Spleen (tissue), 11 donors: ENCODE data around the gene ZNF470. TPM values are rescaled to one million over a fixed set of nuclear protein-coding genes. Genes with fewer than 3 reads are reported as not detected.

Source experiments
- DNase-seq: peaks from one replicate; pipeline ENCODE4 v3.0.0-alpha.2; 2020
- H3K27ac ChIP-seq, 8 donors: fragments of 200-600 bp; sonication (generic) in 7 of 8; 1 replicate in 4 of 8; 2 replicates in 4 of 8; pipeline versions ENCODE4 v1.5.0 to v1.8.0; 2016 to 2021; ENCODE audit warnings: inconsistent platforms in 4 of 8, mild to moderate bottlenecking in 4 of 8, moderate library complexity in 1 of 8
- H3K27me3 ChIP-seq, 7 donors: fragments of 200-600 bp; sonication (generic) in 6 of 7; replicated peaks in 1 of 7; 1 replicate in 4 of 7; 2 replicates in 3 of 7; pipeline versions ENCODE4 v1.5.0 to v1.8.0; 2016 to 2021; ENCODE audit warnings: inconsistent platforms in 3 of 7, mild to moderate bottlenecking in 1 of 7
- H3K36me3 ChIP-seq, 6 donors: fragments of 200-600 bp; sonication (generic) in 5 of 6; 1 replicate in 4 of 6; 2 replicates in 2 of 6; pipeline versions ENCODE4 v1.5.0 to v1.8.0; 2016 to 2021; ENCODE audit warnings: inconsistent platforms in 2 of 6
- H3K4me1 ChIP-seq, 6 donors: fragments of 200-600 bp; sonication (generic) in 5 of 6; 1 replicate in 3 of 6; 2 replicates in 3 of 6; pipeline versions ENCODE4 v1.5.0 to v1.8.0; 2016 to 2021; ENCODE audit warnings: inconsistent platforms in 3 of 6
- H3K4me3 ChIP-seq, 8 donors: fragments of 200-600 bp; sonication (generic) in 7 of 8; 1 replicate in 4 of 8; 2 replicates in 4 of 8; pipeline versions ENCODE4 v1.5.0 to v1.8.0; 2016 to 2021; ENCODE audit warnings: inconsistent platforms in 4 of 8, mild to moderate bottlenecking in 4 of 8, moderate library complexity in 2 of 8
- H3K9me3 ChIP-seq, 8 donors: fragments of 200-600 bp; sonication (generic) in 7 of 8; 1 replicate in 4 of 8; 2 replicates in 4 of 8; pipeline versions ENCODE4 v1.5.0 to v1.8.0; 2016 to 2021; ENCODE audit warnings: inconsistent platforms in 4 of 8
- POLR2A ChIP-seq, 3 donors: fragments of 450-650 bp; IDR thresholded peaks; one replicate each; pipeline ENCODE4 v1.5.1; 2017; ENCODE audit warnings: antibody characterized with exemption in 3 of 3, mild to moderate bottlenecking in 1 of 3
- POLR2AphosphoS5 ChIP-seq, 3 donors: sonication (generic); formaldehyde crosslinking; IDR thresholded peaks; one replicate each; pipeline ENCODE4 v1.5.1; 2017; ENCODE audit warnings: antibody characterized with exemption in 3 of 3
- WGBS, 5 donors: extraction: QIAGEN DNeasy Blood & Tissue Kit in 3 of 5; methylation state at CpG; one replicate each; pipeline versions ENCODE4 v1.1.5 to v1.1.7; 2013 to 2018; 5-methylcytosine and 5-hydroxymethylcytosine counted together
- intact Hi-C: fragments of 100-400 bp; cut with DNase I; formaldehyde crosslinking; loops from one replicate; pipeline ENCODE4 v1.15.0; 2023; ENCODE audit warnings: low total_unique reads
- polyA plus RNA-seq, 3 donors: library from polyadenylated mRNA; stranded (reverse); fragments of 200-250 nt; gene quantifications; one replicate each; pipeline ENCODE4 v1.2.1, GENCODE V29; 2013
- total RNA-seq, 7 donors: library from RNA; depleted of rRNA in 3 of 7; stranded (reverse); fragments of >200 nt in 3 of 7; fragmentation: NEBNext Ultra II Directional in 4 of 7; extraction: Animal tissue kit (Norgen Biotek cat#: 25700) in 4 of 7; gene quantifications; one replicate each; pipeline versions ENCODE4 v1.1.0 to v1.2.1, GENCODE V29; 2016 to 2021
- TF ChIP-seq, protein P1 (sequence below), 11 experiments: fragments of 200-600 bp in 7 of 11; fragments of 450-650 bp in 4 of 11; sonication (generic) in 4 of 11; IDR thresholded peaks in 8 of 11; conservative IDR thresholded peaks in 3 of 11; 1 replicate in 7 of 11; 2 replicates in 4 of 11; pipeline versions ENCODE4 v1.4.0 to v1.8.0; 2016 to 2021; ENCODE audit warnings: antibody characterized with exemption in 11 of 11, inconsistent platforms in 4 of 11, mild to moderate bottlenecking in 1 of 11
- donor health status: healthy with polysubstance abuse.
- donor health status: DM: no; HTN: no; CAD: no; lungs with moderate emphysema.
- donor health status: DM: no; HTN: no; CAD: no.
- donor health status: Bipolar disorder and iron deficiency.
- donor health status: healthy.
- donor health status: DM: no; HTN: no; CAD: no.
- donor health status: DM: yes; HTN: yes; CAD: no.

Gene ZNF470
- total and polyA plus RNA-seq, 10 donors, result 2.5 to 6.1 (median 3.7) TPM

DNA sequence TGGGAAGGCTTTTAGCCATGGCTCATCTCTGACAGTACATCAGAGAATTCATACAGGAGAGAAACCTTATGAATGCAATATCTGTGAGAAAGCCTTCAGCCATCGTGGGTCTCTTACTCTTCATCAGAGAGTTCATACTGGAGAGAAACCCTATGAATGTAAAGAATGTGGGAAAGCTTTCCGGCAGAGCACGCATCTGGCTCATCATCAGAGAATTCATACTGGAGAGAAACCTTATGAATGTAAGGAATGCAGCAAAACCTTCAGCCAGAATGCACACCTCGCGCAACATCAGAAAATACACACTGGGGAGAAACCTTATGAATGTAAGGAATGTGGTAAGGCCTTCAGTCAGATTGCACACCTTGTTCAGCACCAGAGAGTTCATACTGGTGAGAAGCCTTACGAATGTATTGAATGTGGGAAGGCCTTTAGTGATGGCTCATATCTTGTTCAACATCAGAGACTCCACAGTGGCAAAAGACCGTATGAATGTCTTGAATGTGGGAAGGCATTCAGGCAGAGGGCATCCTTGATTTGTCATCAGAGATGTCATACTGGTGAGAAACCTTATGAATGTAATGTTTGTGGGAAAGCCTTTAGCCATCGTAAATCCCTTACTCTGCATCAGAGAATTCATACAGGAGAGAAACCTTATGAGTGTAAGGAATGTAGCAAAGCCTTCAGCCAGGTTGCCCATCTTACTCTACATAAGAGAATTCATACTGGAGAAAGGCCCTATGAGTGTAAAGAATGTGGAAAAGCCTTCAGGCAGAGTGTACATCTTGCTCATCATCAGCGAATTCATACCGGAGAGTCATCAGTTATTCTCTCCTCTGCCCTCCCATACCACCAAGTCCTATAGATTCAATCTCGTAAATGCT is 10.7 kb downstream of the ZNF470 start:
- intact Hi-C loops, result no loop called here
- no peak for DNase-seq
- peaks cover 21 to 66% (median 43%) of the 10 kb centered on the region in 6 donors for H3K36me3 ChIP-seq
- no peaks in the 10 kb centered on the region for H3K4me1 ChIP-seq
- H3K4me3 ChIP-seq, result no peak overlapping the region
- 96 to 98% (median 97%) methylated on average over 11 of the region's 11 CpGs for WGBS, 5 donors
- peaks cover 81 to 100% (median 100%) of the 10 kb centered on the region in 8 donors for H3K9me3 ChIP-seq
- H3K27ac ChIP-seq, result no peak overlapping the region
- no peaks in the 10 kb centered on the region for H3K27me3 ChIP-seq
- no peak for TF ChIP-seq POLR2A (IDR thresholded peaks at IDR 0.05)
- TF ChIP-seq POLR2AphosphoS5 (IDR thresholded peaks at IDR 0.05), result no peak

DNA sequence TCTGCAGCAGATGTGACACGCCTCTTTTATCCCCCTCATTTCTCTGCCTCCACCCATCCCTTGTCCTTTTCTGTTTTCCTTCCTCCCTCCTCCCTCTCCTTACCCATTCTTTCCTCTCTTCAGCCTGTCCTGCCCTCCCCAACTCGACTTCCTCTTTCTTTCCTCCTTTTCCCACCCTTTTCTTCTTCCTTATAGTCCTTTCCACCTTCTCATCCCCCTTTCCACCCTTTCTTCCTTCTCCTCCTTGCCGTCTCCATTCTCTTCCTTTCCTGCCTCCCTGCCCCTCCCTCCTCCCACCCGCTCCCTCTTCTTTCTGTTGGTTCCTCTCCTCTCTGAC is 27.1 kb downstream of the ZNF470 start:
- Histone ChIP-seq H3K4me1 (peaks cover 0 to 25% (median 12%) of the 10 kb centered on the region in 6 donors), H3K27ac (peak overlapping the region in 3 of 8 donors; percentile 78 to 84 (median 82)), H3K9me3 (peaks cover 0 to 65% (median 49%) of the 10 kb centered on the region in 8 donors), H3K4me3 (peak overlapping the region in 5 of 8 donors; percentile 85 to 99 (median 94)), H3K27me3 (no peaks in the 10 kb centered on the region), H3K36me3 (peaks cover 0 to 23% (median 0%) of the 10 kb centered on the region in 6 donors)
- DNase-seq, result no peak
- WGBS, 5 donors, result 59 to 70% (median 68%) methylated on average over 4 of the region's 4 CpGs
- TF ChIP-seq POLR2A (IDR thresholded peaks at IDR 0.05) (no peak), POLR2AphosphoS5 (IDR thresholded peaks at IDR 0.05) (no peak)
- TF ChIP-seq, protein P1, sequence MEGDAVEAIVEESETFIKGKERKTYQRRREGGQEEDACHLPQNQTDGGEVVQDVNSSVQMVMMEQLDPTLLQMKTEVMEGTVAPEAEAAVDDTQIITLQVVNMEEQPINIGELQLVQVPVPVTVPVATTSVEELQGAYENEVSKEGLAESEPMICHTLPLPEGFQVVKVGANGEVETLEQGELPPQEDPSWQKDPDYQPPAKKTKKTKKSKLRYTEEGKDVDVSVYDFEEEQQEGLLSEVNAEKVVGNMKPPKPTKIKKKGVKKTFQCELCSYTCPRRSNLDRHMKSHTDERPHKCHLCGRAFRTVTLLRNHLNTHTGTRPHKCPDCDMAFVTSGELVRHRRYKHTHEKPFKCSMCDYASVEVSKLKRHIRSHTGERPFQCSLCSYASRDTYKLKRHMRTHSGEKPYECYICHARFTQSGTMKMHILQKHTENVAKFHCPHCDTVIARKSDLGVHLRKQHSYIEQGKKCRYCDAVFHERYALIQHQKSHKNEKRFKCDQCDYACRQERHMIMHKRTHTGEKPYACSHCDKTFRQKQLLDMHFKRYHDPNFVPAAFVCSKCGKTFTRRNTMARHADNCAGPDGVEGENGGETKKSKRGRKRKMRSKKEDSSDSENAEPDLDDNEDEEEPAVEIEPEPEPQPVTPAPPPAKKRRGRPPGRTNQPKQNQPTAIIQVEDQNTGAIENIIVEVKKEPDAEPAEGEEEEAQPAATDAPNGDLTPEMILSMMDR (IDR thresholded peaks at IDR 0.05 in 8 of 11, conservative IDR thresholded peaks at IDR 0.05 in 3 of 11), result no peak
- intact Hi-C loops, result no loop called here

DNA sequence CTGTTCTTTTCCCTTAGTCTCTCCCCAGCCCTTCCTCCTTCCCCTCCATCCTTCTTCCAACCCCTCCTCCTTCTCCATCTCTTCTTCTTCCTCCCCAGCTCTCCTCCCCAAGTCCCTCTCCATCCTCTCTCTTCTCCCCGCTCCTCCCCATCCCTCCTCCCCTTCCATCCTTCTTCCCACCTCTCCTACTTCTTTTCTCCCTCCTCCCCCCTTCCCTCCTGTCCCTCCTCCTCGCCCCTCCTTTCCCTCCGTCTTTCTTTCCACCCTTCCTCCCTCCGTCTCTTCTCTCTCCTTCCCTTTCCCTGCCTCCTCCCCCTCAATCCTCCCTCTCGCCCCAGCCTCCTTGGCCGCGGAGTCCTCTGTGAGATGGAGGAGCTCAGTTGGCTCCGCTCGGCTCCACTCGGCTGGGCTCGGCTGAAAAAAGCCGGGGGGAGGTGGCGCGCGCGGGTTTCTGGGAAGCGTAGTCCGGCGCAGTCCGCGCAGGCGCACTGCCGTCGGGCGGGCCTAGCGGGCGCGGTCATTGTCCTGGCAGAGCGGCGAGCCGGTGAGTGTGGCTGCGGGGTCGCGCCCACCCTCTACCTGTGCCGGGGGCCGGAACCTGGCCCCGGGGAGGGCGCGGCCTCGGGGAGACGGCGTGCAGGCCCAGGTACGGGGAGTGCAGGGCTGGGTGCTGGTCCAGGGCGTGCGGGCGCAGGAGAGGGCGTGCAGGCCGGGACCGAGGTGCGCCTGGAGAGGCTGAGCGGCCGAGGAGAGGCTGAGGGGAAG is 27.7 kb downstream of the ZNF470 start, which contains the start of gene ZNF71:
Gene ZNF71 (plus strand): TSS at position 520 of the 765 bp plus-strand sequence. CDS start 6,257 bp downstream, outside the sequence.
- TF ChIP-seq POLR2AphosphoS5 (IDR thresholded peaks at IDR 0.05), result peak; percentile 84 to 85 (median 84)
- no peak for TF ChIP-seq POLR2A (IDR thresholded peaks at IDR 0.05)
- peak within 1 kb of the TSS in 7 of 8 donors; percentile 10 to 88 (median 78) for H3K27ac ChIP-seq

DNA sequence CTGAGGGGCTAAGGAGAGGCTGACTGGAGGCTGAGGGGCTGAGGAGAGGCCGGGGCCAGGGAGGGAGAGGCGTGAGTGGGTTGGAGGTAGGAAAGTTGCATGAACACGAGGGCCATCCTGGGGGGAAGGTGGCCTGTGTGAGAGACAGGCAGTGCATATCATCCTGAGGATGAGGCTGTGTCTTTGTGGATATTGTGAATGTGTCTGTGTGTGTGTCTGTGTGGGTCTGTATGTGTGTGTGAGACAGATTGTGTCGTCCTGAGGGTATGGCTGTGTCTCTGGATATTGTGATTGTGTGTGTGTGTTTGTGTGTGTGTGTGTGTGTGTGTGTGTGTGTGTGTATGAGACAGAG is 28.3 kb downstream of the ZNF470 start:
- Histone ChIP-seq H3K4me3 (peak overlapping the region; percentile 83 to 99 (median 90)), H3K36me3 (peaks cover 0 to 24% (median 0%) of the 10 kb centered on the region in 6 donors), H3K27ac (peak overlapping the region in 7 of 8 donors; percentile 10 to 88 (median 78)), H3K27me3 (no peaks in the 10 kb centered on the region), H3K4me1 (peaks cover 0 to 25% (median 12%) of the 10 kb centered on the region in 6 donors), H3K9me3 (peaks cover 0 to 55% (median 42%) of the 10 kb centered on the region in 8 donors)
- intact Hi-C loops, result no loop called here
- TF ChIP-seq, protein P1 (IDR thresholded peaks at IDR 0.05 in 8 of 11, conservative IDR thresholded peaks at IDR 0.05 in 3 of 11), result no peak
- TF ChIP-seq POLR2AphosphoS5 (IDR thresholded peaks at IDR 0.05) (no peak), POLR2A (IDR thresholded peaks at IDR 0.05) (no peak)
- no peak for DNase-seq
- WGBS, 5 donors, result 0 to 2% (median 1%) methylated on average over 4 of the region's 4 CpGs

More for the DNA sequence above, 27.7 kb downstream of the ZNF470 start, which contains the start of gene ZNF71:
- peaks cover 0 to 23% (median 0%) of the 10 kb centered on the region in 6 donors for H3K36me3 ChIP-seq
- peak; percentile 94 for DNase-seq
- H3K4me3 ChIP-seq, result peak within 1 kb of the TSS; percentile 83 to 99 (median 90)
- 0 to 1% (median 1%) methylated on average over 40 to 52 of the region's 52 CpGs for WGBS, 5 donors
- H3K4me1 ChIP-seq, result peaks cover 0 to 25% (median 12%) of the 10 kb centered on the region in 6 donors
- H3K9me3 ChIP-seq, result peaks cover 0 to 59% (median 46%) of the 10 kb centered on the region in 8 donors
- H3K27me3 ChIP-seq, result no peaks in the 10 kb centered on the region
- intact Hi-C loops, result no loop called here
